LNCaP clone FGC (cell line): Measurements from ENCODE around the gene PDE4D.

Experiments
- DNase-seq: peaks from one replicate; pipeline ENCODE4 v3.0.0-alpha.2; 2011; ENCODE audit warnings: low read depth
- H3K4me3 ChIP-seq: 2 replicates; pipeline ENCODE4 v1.5.1; 2011; ENCODE audit warnings: mild to moderate bottlenecking, low read depth, low read length, control low read depth
- CTCF ChIP-seq: IDR thresholded peaks from 2 replicates; pipeline ENCODE4 v1.5.1; 2012; ENCODE audit warnings: mild to moderate bottlenecking; ENCODE audit not compliant: control insufficient read depth, insufficient read depth; ENCODE audit errors: extremely low read depth

Gene PDE4D

GRCh38 chr5:59279979-59280378 lies 613.5 kb downstream of the PDE4D start:
- no peak for DNase-seq
- no peak overlapping the region for H3K4me3 ChIP-seq
- TF ChIP-seq CTCF: no peak

GRCh38 chr5:59276917-59277372 lies 616.6 kb downstream of the PDE4D start:
- no peak for TF ChIP-seq CTCF
- H3K4me3 ChIP-seq: no peak overlapping the region

GRCh38 chr5:59276325-59276675 lies 617.2 kb downstream of the PDE4D start:
- TF ChIP-seq CTCF: no peak
- DNase-seq: no peak
- H3K4me3 ChIP-seq: peak overlapping the region; percentile 45

More at GRCh38 chr5:59276917-59277372, 616.6 kb downstream of the PDE4D start:
- no peak for DNase-seq

- peak; percentile 52 for DNase-seq
- TF ChIP-seq CTCF: no peak
- peak overlapping the region; percentile 45 for H3K4me3 ChIP-seq
Measured at GRCh38 chr5:59275510-59276324, 617.8 kb downstream of the PDE4D start.

GRCh38 chr5:59275170-59275509 lies 618.4 kb downstream of the PDE4D start:
- no peak for TF ChIP-seq CTCF
- peak overlapping the region; percentile 45 for H3K4me3 ChIP-seq
- DNase-seq: no peak

GRCh38 chr5:59274106-59274636 lies 619.4 kb downstream of the PDE4D start:
- no peak for TF ChIP-seq CTCF
- H3K4me3 ChIP-seq: peak overlapping the region; percentile 45; the same call in 1 of the 2 replicates
- no peak for DNase-seq
